Measurements from ENCODE around the gene TEAD1.

TEAD1 gene

GRCh38 chr11:12890476-12890875 lies 216.3 kb downstream of the TEAD1 start:
- TF ChIP-seq CTCF (IDR thresholded peaks at IDR 0.05) = no peak
- TF ChIP-seq ZFX (IDR thresholded peaks at IDR 0.05; ENCODE audit: borderline replicate concordance) = no peak
- no peak overlapping the region for H3K27ac ChIP-seq

GRCh38 chr11:12893787-12894672 lies 219.8 kb downstream of the TEAD1 start:
- H3K27ac ChIP-seq = no peak overlapping the region

GRCh38 chr11:12897390-12897789 lies 223.2 kb downstream of the TEAD1 start:
- TF ChIP-seq ZFX (IDR thresholded peaks at IDR 0.05; ENCODE audit: borderline replicate concordance) (no peak), CTCF (IDR thresholded peaks at IDR 0.05) (no peak)
- H3K27ac ChIP-seq = no peak overlapping the region

More at GRCh38 chr11:12893787-12894672, 219.8 kb downstream of the TEAD1 start:
- no peak for TF ChIP-seq ZFX (IDR thresholded peaks at IDR 0.05; ENCODE audit: borderline replicate concordance)
- TF ChIP-seq CTCF (IDR thresholded peaks at IDR 0.05) = peak; percentile 80

GRCh38 chr11:12897867-12898266 lies 223.6 kb downstream of the TEAD1 start:
- no peak overlapping the region for H3K27ac ChIP-seq
- TF ChIP-seq ZFX (IDR thresholded peaks at IDR 0.05; ENCODE audit: borderline replicate concordance) = no peak
- no peak for TF ChIP-seq CTCF (IDR thresholded peaks at IDR 0.05)

GRCh38 chr11:12900496-12900895 lies 226.3 kb downstream of the TEAD1 start:
- no peak overlapping the region for H3K27ac ChIP-seq
- no peak for TF ChIP-seq ZFX (IDR thresholded peaks at IDR 0.05; ENCODE audit: borderline replicate concordance)
- no peak for TF ChIP-seq CTCF (IDR thresholded peaks at IDR 0.05)

- H3K27ac ChIP-seq = no peak overlapping the region
- TF ChIP-seq CTCF (IDR thresholded peaks at IDR 0.05) (no peak), ZFX (IDR thresholded peaks at IDR 0.05; ENCODE audit: borderline replicate concordance) (no peak)
These were observed 227.1 kb downstream of the TEAD1 start for GRCh38 chr11:12901272-12901671.

GRCh38 chr11:12901874-12902481 lies 227.8 kb downstream of the TEAD1 start:
- TF ChIP-seq CTCF (IDR thresholded peaks at IDR 0.05) (no peak), ZFX (IDR thresholded peaks at IDR 0.05; ENCODE audit: borderline replicate concordance) (no peak)
- no peak overlapping the region for H3K27ac ChIP-seq

Data from 22Rv1 (cell line).